ENCODE results near the gene ABR. TPM values are rescaled to one million over a fixed set of nuclear protein-coding genes. Genes with fewer than 3 reads are reported as not detected.

The ABR gene
- total RNA-seq, 4 donors from 2014 or later = 35.4 to 192 (median 138) TPM

DNA sequence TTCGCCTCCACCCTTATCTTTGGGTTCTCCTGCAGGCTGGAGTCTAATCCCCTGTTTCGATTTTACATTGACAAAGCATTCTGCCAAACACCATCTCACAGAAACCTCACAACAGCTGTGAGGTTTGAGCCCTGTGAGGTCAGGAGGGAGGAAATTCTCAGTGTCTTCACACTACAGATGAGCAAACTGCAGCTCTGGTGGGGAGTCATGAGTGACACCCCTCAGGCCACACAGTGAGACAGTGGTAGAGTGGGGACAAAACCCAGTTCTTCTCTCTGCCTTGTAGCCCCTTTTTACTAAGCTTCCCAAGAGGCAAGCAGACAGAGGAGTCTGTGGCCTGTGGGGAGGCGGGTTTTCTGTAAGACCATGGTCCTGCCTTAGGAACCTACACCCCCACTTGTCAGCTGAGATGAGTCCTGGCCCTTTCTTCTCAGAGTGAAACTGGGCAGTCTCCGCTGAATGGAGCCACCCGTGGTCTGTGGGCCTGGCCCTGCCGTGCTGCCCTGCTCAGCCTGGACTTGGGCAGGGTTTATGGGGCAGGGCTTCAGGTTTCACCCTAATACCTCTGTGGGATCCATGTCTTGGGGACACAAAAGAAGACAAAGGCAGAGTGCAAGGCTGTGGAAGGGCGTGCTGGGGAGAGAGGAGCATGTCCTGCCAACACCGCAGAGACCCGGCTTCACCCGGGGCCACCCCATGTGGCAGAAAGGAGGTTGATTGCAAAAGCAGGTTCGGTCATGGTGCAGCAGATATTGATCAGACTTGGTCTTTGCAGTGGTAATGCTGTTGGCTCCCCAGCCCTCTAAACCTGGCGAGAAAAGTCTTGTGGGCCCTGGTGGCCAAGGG is 59.0 kb downstream of the ABR start:
- Histone ChIP-seq H3K27me3 (no peaks in the 10 kb centered on the region), H3K36me3 (no peaks in the 10 kb centered on the region), H3K9me3 (no peaks in the 10 kb centered on the region), H3K4me1 (peaks cover 0 to 6% of the 10 kb centered on the region in 2 donors), H3K4me3 (no peak overlapping the region), H3K27ac (no peak overlapping the region)
- no peak for TF ChIP-seq POLR2A (IDR thresholded peaks at IDR 0.05)
- TF ChIP-seq, protein P1, sequence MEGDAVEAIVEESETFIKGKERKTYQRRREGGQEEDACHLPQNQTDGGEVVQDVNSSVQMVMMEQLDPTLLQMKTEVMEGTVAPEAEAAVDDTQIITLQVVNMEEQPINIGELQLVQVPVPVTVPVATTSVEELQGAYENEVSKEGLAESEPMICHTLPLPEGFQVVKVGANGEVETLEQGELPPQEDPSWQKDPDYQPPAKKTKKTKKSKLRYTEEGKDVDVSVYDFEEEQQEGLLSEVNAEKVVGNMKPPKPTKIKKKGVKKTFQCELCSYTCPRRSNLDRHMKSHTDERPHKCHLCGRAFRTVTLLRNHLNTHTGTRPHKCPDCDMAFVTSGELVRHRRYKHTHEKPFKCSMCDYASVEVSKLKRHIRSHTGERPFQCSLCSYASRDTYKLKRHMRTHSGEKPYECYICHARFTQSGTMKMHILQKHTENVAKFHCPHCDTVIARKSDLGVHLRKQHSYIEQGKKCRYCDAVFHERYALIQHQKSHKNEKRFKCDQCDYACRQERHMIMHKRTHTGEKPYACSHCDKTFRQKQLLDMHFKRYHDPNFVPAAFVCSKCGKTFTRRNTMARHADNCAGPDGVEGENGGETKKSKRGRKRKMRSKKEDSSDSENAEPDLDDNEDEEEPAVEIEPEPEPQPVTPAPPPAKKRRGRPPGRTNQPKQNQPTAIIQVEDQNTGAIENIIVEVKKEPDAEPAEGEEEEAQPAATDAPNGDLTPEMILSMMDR (IDR thresholded peaks at IDR 0.05) = no peak
- intact Hi-C loops (cut with DNase I; ENCODE audit: low total_unique reads) = no loop called here
- no peak for DNase-seq

DNA sequence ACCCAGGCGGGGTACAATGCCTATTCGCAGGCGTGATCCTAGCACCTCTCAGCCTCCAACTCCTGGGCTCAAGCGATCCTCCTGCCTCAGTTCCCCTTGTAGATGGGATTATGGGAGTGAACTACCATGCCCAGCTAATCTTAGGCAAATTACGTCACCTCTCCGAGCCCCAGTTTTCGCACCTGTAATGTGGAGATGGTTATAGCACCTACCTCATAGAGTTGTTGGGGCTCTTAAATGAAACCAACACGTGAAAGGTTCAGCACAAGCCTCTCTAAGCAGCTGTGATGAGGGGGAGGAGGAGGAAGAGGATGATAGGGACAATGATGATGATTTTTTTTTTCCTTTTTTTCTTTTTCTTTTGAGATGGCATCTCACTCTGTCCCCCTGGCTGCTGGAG is 59.9 kb downstream of the ABR start:
- Histone ChIP-seq H3K27me3 (no peaks in the 10 kb centered on the region), H3K4me1 (peaks cover 0 to 4% of the 10 kb centered on the region in 2 donors), H3K27ac (no peak overlapping the region), H3K36me3 (no peaks in the 10 kb centered on the region), H3K9me3 (no peaks in the 10 kb centered on the region), H3K4me3 (no peak overlapping the region)
- no peak for DNase-seq
- TF ChIP-seq, protein P1 (IDR thresholded peaks at IDR 0.05) = no peak
- TF ChIP-seq POLR2A (IDR thresholded peaks at IDR 0.05) = no peak
- intact Hi-C loops (cut with DNase I; ENCODE audit: low total_unique reads) = no loop called here

DNA sequence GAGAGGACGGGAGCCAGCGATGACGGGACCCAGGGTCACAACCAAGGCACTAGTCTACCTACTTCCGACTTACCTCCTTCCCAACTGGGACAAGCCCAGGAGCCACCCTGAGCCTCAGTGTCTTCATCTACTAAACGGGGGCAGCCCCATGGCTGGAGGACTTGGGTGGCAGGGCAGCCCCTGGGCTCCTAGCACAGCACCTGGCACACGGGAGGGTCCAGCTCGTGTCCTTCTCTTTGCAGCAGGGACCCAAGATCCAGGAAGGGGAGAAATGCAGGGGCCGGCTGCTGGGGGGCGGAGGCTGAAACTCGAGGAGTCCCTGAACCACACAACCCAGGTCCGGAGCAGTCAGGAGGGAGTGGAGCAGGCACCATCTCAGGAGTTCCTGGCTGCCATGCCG is 63.2 kb downstream of the ABR start:
- no peaks in the 10 kb centered on the region for H3K27me3 ChIP-seq
- no peak overlapping the region for H3K27ac ChIP-seq
- peaks cover 0 to 5% of the 10 kb centered on the region in 2 donors for H3K4me1 ChIP-seq
- no peak overlapping the region for H3K4me3 ChIP-seq
- TF ChIP-seq, protein P1 (IDR thresholded peaks at IDR 0.05) = no peak
- no peak for TF ChIP-seq POLR2A (IDR thresholded peaks at IDR 0.05)
- no peaks in the 10 kb centered on the region for H3K36me3 ChIP-seq
- intact Hi-C loops (cut with DNase I; ENCODE audit: low total_unique reads) = no loop called here
- no peaks in the 10 kb centered on the region for H3K9me3 ChIP-seq
- DNase-seq = no peak

- Histone ChIP-seq H3K27ac (no peak overlapping the region), H3K27me3 (no peaks in the 10 kb centered on the region), H3K4me3 (no peak overlapping the region), H3K9me3 (no peaks in the 10 kb centered on the region), H3K4me1 (peaks cover 0 to 12% of the 10 kb centered on the region in 2 donors), H3K36me3 (no peaks in the 10 kb centered on the region)
- no peak for DNase-seq
- intact Hi-C loops (cut with DNase I; ENCODE audit: low total_unique reads) = no loop called here
- TF ChIP-seq, protein P1 (IDR thresholded peaks at IDR 0.05) = no peak
- no peak for TF ChIP-seq POLR2A (IDR thresholded peaks at IDR 0.05)
These were observed 66.9 kb downstream of the ABR start for GRCh38 chr17:1112875-1113274.

- peaks cover 0 to 21% of the 10 kb centered on the region in 2 donors for H3K4me1 ChIP-seq
These were observed 68.0 kb downstream of the ABR start for GRCh38 chr17:1111599-1112443.

More at GRCh38 chr17:1111599-1112443, 68.0 kb downstream of the ABR start:
- intact Hi-C loops (cut with DNase I; ENCODE audit: low total_unique reads) = no loop called here
- Histone ChIP-seq H3K9me3 (no peaks in the 10 kb centered on the region), H3K27ac (peak overlapping the region; percentile 72 to 90), H3K4me3 (no peak overlapping the region), H3K36me3 (no peaks in the 10 kb centered on the region), H3K27me3 (no peaks in the 10 kb centered on the region)
- DNase-seq = no peak
- TF ChIP-seq, protein P1 (IDR thresholded peaks at IDR 0.05) = no peak
